Activated CD8-positive, alpha-beta memory T cell treated with anti-CD3 and anti-CD28 coated beads, Interleukin-2, amount 50 U/mL, for 48 hours (primary cell): Measurements from ENCODE around the gene GLS.
"Not testable (repeated sequence)": the region's sequence is repeated elsewhere in the genome, so short reads cannot be mapped to it uniquely, and the experiment has no call there.

Experiments used
- DNase-seq: peaks from one replicate; pipeline ENCODE4 v3.0.0-alpha.2; 2020

The GLS gene

GRCh38 chr2:190938771-190939335 lies 58.2 kb downstream of the GLS start:
- DNase-seq: no peak

GRCh38 chr2:190940454-190940853 lies 59.8 kb downstream of the GLS start:
- no peak for DNase-seq

- DNase-seq: no peak
Measured at GRCh38 chr2:190941571-190941970, 61.0 kb downstream of the GLS start.

GRCh38 chr2:190942697-190943096 lies 62.1 kb downstream of the GLS start:
- DNase-seq: no peak

GRCh38 chr2:190943706-190944105 lies 63.1 kb downstream of the GLS start:
- no peak for DNase-seq

GRCh38 chr2:190947141-190947540 lies 66.5 kb downstream of the GLS start:
- DNase-seq: no peak

GRCh38 chr2:190947711-190948251 lies 67.2 kb downstream of the GLS start:
- DNase-seq: no peak

GRCh38 chr2:190948671-190949070 lies 68.0 kb downstream of the GLS start:
- DNase-seq: no peak

- no peak for DNase-seq
Measured at GRCh38 chr2:190950566-190950991, 70.0 kb downstream of the GLS start.

GRCh38 chr2:190953257-190953656 lies 72.6 kb downstream of the GLS start:
- DNase-seq: no peak

GRCh38 chr2:190959911-190960788 lies 79.5 kb downstream of the GLS start:
- DNase-seq: no peak

- not testable (repeated sequence) for DNase-seq
Measured at GRCh38 chr2:190961117-190961516, 80.5 kb downstream of the GLS start.

GRCh38 chr2:190961918-190962487 lies 81.4 kb downstream of the GLS start:
- DNase-seq: no peak

- DNase-seq: no peak
Measured at GRCh38 chr2:190963088-190963487, 82.5 kb downstream of the GLS start.

- DNase-seq: no peak
Measured at GRCh38 chr2:190964170-190964795, 83.7 kb downstream of the GLS start.

GRCh38 chr2:190965580-190966222 lies 85.1 kb downstream of the GLS start:
- no peak for DNase-seq

GRCh38 chr2:190968522-190968921 lies 87.9 kb downstream of the GLS start:
- DNase-seq: no peak

- DNase-seq: no peak
Measured at GRCh38 chr2:190970160-190970559, 89.5 kb downstream of the GLS start.

GRCh38 chr2:190970873-190971506 lies 90.4 kb downstream of the GLS start:
- DNase-seq: no peak

- no peak for DNase-seq
Measured at GRCh38 chr2:190972213-190972612, 91.6 kb downstream of the GLS start.

GRCh38 chr2:190972846-190973245 lies 92.2 kb downstream of the GLS start:
- DNase-seq: no peak

GRCh38 chr2:190973262-190973661 lies 92.6 kb downstream of the GLS start:
- DNase-seq: no peak
